ENCODE measurements around the gene RGS13. TPM values are rescaled to one million over a fixed set of nuclear protein-coding genes. Genes with fewer than 3 reads are reported as not detected.

RGS13 gene
- total RNA-seq, 1 donor from 2014 or later: not detected

- no peak for ATAC-seq
Measured at GRCh38 chr1:192626366-192627179, 9.4 kb upstream of the RGS13 start.

GRCh38 chr1:192627901-192628300 is 8.0 kb upstream of the RGS13 start:
- DNase-seq (ENCODE audit: low spot score) (no peak), ATAC-seq (no peak)

More at GRCh38 chr1:192626366-192627179, 9.4 kb upstream of the RGS13 start:
- no peak for DNase-seq (ENCODE audit: low spot score)

- ATAC-seq (no peak), DNase-seq (ENCODE audit: low spot score) (no peak)
Measured at GRCh38 chr1:192628396-192629057, 7.4 kb upstream of the RGS13 start.

GRCh38 chr1:192629612-192630011 is 6.3 kb upstream of the RGS13 start:
- ATAC-seq (peak; percentile 89), DNase-seq (ENCODE audit: low spot score) (no peak)

- DNase-seq (ENCODE audit: low spot score) (no peak), ATAC-seq (peak; percentile 72)
Measured at GRCh38 chr1:192630521-192631287, 5.2 kb upstream of the RGS13 start.

- DNase-seq (ENCODE audit: low spot score) (no peak), ATAC-seq (no peak)
Measured at GRCh38 chr1:192631749-192632148, 4.2 kb upstream of the RGS13 start.

GRCh38 chr1:192632188-192632587 is 3.8 kb upstream of the RGS13 start:
- no peak for ATAC-seq
- no peak for DNase-seq (ENCODE audit: low spot score)

GRCh38 chr1:192632641-192633532 is 3.1 kb upstream of the RGS13 start:
- ATAC-seq: no peak
- no peak for DNase-seq (ENCODE audit: low spot score)

- DNase-seq (ENCODE audit: low spot score) (no peak), ATAC-seq (no peak)
Measured at GRCh38 chr1:192633533-192634253, 2.3 kb upstream of the RGS13 start.

GRCh38 chr1:192635041-192635440 is 906 bp upstream of the RGS13 start:
- DNase-seq (ENCODE audit: low spot score): no peak

GRCh38 chr1:192639607-192640368 is 3.8 kb downstream of the RGS13 start:
- ATAC-seq: no peak

More at GRCh38 chr1:192635041-192635440, 906 bp upstream of the RGS13 start:
- ATAC-seq: no peak

GRCh38 chr1:192652159-192652558 is 16.2 kb downstream of the RGS13 start:
- no peak for DNase-seq (ENCODE audit: low spot score)
- no peak for ATAC-seq

More at GRCh38 chr1:192639607-192640368, 3.8 kb downstream of the RGS13 start:
- DNase-seq (ENCODE audit: low spot score): no peak

- DNase-seq (ENCODE audit: low spot score) (no peak), ATAC-seq (no peak)
Measured at GRCh38 chr1:192654120-192654519, 18.2 kb downstream of the RGS13 start.

- no peak for DNase-seq (ENCODE audit: low spot score)
- ATAC-seq: no peak
Measured at GRCh38 chr1:192654591-192655251, 18.8 kb downstream of the RGS13 start.

- ATAC-seq: no peak
- DNase-seq (ENCODE audit: low spot score): no peak
Measured at GRCh38 chr1:192657760-192658159, 21.8 kb downstream of the RGS13 start.

- no peak for ATAC-seq
- no peak for DNase-seq (ENCODE audit: low spot score)
Measured at GRCh38 chr1:192658255-192658654, 22.3 kb downstream of the RGS13 start.

GRCh38 chr1:192660613-192661012 is 24.7 kb downstream of the RGS13 start:
- ATAC-seq (no peak), DNase-seq (ENCODE audit: low spot score) (no peak)

GRCh38 chr1:192668409-192668983 is 32.5 kb downstream of the RGS13 start:
- DNase-seq (ENCODE audit: low spot score) (no peak), ATAC-seq (no peak)

All from left lobe of liver (tissue), 2 donors.